HG02973 (cell line): ENCODE results near the gene ACTN1.

Experiments used
- ATAC-seq: cut with Tn5 transposase; IDR thresholded peaks from one replicate; pipeline ENCODE4 v1.9.1; 2021; ENCODE audit warnings: moderate library complexity; ENCODE audit not compliant: unreplicated experiment

Gene ACTN1

DNA sequence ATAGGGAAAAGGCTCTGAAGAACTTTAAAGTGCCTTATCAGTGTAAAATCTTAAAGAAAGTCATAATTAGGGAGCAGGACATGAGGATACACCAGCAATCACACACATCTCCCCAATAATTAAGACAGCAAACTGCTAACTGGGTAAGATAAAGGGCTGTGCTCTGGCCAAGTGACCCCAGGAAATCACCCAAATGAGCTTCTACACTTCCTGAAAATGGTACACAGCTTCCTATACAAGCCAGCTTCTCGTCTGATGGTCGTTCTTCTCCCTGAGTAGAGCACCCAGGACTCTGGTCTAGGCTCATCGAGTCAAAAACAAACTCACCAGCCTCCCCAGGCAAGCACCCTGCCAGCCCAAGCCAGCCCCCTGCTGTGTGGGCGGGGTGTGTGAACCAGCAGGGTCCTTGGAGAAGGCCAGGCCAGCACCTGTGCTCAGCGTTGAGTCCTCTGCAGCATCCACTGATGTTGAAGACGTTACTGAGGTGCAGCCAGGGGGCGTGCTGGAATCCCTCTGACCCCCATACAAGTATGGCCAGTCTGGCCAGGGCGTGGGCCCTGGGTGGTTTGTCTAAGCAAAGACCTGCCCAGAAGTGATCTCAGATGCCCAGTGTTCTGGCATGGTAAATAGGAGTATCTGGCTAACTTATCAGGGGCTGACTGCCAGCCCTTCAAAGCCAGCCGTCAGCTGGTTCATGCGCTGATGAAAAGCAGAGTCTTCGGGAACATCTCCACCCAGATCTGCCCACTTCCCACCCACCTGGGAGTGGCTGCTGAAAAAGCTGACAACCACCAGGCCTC, 41.4 kb downstream of the ACTN1 start:
- no peak for ATAC-seq

DNA sequence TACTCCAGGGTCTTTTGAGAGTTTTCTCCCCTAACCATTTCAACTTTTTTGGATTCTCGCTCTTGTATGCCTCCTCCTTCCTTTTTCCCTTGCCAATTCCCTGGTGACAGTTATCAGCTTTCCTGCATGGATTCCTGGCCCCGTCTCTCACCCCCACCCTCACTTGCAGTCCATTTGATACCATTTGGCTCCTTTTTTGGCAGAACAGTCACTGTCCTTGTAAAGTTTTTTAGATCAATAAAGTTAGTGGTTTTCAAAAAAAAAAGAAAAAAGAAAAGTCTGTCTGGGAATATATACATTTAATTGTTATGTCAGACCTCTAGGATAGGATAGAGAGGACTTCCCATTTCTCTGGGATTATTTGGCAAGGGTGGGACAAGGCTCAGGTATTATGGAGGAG, 42.1 kb downstream of the ACTN1 start:
- ATAC-seq = no peak

DNA sequence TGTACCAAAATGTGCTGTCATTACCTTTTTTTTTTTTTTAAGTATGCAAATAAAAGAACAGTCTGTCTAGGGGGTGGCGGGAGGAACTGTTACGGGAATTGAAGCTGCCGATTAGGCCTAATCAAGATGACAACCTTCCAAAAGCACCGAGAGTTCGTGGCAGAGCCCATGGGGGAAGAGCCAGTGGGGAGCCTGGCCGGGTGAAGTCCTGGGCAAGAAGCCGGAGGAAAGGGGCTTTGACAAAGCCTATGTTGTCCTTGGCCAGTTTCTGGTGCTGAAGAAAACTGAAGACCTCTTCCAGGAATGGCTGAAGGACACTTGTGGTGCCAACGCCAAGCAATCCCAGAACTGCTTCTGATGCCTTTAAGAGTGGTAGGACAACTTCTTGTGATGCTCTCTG, 42.6 kb downstream of the ACTN1 start:
- ATAC-seq = no peak

DNA sequence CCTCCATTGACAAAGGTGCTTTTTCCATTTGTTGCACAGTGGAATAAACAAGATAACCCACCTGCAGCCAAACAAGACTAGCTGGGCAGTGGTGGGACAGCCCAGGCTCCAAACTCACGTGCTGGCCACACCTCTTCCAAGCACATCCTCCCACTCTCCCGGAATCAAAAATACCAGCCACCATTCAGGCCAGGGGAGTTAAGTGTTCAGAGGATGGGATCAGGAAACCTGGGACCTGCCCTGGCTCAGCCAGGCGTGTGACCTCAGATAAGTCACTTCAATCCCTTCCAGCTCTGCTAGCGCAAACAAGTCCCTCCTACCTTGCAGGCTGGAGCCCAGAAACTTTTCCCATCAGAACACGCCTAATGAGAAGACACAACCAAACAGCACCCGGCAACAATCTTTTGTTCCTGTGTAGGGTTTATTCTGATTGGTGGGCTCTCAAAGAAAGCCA, 43.3 kb downstream of the ACTN1 start:
- ATAC-seq = no peak

DNA sequence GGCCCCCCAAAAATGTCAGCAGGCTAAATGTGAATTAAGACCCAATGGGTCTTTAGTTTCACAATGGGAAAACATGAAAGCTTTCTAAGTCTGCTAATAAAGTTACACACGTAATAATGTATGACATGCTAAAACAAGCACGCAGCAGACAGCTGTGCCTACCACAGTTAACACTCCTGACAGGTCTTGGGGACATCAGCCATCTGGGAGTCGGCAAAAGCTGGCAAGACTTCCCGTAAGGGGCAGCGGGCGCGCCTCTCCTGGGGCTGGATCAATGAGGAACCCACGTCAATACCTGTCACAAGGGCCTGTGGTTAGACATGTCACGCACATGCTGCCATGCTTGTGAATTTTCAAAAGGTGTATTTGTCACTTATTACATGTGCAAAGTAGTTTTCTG, 45.0 kb downstream of the ACTN1 start:
- ATAC-seq = no peak

DNA sequence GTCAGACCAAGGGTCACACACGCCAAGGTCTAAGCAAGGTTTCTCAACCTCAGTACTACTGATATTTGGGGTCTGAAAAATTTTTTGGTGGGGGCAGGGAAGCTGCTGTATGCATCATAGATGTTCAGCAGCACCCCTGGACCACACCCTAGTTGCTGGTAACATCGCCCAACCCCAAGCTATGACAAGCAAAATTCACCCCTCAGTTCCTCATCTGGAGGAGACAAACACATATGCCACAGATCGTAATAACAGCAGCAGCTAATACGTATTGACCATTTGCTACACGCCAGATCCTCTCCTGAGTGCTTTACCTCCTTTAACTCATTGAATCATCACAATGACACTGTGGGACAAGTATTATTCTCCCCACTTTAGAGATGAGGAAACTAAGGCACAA, 46.4 kb downstream of the ACTN1 start:
- no peak for ATAC-seq

DNA sequence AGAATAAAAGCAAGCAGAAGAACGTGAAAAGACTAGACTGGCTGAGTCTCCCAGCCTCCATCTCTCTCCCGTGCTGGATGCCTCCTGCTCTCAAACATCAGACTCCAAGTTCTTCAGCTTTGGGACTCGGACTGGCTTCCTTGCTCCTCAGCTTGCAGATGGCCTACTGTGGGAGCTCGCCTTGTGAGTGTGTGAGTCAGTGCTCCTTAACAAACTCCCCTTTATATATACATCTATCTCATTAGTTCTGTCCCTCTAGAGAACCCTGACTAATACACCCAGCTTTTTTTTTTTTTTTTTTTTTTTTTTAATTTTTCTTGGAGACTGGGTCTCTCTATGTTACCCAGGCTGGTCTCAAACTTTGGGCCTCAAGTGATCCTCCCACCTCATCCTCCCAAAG, 46.9 kb downstream of the ACTN1 start:
- no peak for ATAC-seq

- ATAC-seq = no peak
Measured at GRCh38 chr14:68931474-68932051, 47.5 kb downstream of the ACTN1 start.

DNA sequence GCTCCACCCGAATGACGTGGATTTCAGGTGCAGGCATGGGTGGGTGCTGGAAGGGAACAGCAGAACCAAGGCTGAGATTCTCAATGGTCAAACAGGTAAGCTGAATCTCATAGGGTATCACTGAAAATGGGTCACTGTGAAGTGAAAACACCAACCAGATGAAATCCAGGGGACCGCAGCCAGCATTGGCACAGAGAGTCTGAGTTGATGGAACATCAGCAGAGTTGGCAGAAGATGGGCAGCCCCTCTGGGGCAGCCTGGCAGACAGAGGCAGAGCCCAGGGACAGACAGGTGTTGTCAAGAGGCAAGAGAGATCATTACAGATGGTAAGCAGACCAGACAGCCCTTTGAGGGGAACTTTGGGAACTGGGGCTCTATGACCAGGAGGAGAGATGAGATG, 48.0 kb downstream of the ACTN1 start:
- ATAC-seq = no peak

DNA sequence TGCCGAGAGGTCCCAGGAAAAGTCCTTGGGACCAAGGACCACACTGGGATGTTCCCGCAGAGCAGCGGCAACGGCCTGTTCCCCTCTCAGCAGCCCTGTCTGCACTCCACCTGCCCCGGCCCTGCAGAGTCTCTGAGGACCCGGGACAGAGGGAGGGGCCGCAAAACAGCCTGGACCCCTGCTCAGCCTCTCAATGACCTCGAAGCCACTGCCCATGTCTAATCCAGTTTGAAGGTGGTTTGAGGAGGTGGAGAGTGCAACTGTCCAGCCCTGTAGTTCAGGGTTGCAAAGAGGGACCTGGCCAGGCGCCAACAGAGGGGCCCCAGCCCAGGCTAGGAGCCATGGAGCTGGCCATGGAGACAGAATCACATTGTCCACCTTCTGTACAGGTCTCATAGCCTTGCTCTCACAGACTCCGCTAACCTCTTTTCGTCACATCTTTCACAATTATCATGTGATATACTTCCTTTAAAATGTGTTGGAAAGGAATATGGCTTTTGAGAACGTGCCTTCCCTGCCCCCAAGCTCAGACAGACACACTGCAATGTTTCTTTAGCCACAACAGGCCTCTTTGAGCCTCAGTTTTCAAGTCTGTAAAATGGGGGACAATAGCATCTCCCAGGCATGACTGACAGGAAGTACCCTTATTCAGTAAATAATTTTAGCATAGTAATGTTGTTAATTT, 49.3 kb downstream of the ACTN1 start:
- ATAC-seq = no peak

DNA sequence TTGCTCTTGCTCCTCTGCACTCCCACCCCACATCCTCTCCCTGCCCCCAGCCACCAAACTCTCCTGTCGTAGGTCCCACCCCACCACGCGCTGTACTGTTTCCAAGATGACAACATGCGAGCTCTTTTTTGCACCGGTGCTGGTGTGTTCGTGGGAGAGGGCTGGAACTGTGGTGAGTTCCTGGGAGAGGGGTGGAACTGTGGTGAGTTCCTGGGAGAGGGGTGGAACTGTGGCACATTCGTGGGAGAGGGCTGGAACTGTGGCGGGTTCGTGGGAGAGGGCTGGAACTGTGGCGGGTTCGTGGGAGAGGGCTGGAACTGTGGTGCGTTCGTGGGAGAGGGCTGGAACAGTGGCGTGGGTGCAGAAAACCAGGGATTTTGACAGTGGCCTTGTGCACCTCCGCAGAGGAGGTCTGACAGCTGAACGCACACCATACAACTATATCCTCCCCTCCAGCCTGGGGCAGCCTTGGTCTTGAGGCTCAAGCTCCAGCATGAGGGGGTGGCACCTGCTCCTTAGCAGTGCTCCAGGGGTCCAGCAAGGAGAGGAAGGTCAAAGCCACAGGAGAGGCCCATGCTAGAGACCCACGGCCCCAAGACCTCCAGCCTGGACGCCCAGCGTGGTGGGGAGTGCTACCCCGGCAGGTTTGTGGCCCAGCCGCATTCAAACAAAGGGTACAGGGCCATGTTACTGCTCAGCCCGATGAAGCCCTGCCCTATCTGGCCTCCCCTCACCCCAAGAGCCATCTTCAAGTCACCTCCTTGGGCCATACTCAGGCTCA, 50.1 kb downstream of the ACTN1 start:
- no peak for ATAC-seq

DNA sequence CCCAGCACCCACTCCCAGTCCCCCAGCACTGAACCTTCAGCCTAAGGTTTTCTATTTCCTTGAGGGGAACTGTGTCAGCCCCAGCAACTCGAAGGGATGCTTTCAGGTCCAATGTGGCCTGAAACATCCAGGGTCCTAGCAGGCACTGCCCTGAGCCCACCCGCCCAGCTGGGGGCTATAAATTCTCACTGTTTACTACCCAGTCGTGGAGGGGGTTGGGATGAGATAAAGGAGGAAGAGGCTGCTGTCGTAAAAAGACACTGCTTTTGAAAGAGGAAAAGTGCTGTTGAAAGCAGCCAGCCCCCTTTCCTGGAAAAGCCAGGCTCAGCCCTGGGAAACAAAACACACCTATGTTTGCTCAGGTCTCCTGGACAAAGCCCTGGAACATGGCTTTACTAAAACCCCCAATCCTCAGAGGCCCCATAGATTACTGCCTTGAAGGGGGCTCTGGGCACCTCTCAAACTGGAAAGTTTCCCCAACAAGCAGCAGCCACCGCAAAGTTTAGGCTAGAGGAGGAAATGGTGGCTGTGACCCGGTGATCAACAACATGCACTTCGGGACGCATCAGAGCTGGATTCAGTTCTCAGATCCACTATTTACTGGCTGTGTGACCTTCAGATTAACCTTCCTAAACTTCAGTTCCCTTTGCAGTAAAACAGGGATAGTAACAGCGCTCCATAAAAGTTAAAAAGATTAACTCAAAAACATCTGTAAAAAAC, 51.0 kb downstream of the ACTN1 start:
- ATAC-seq = no peak

- ATAC-seq = no peak
Measured at GRCh38 chr14:68927089-68927488, 52.0 kb downstream of the ACTN1 start.

- ATAC-seq = no peak
Measured at GRCh38 chr14:68926236-68926635, 52.9 kb downstream of the ACTN1 start.

GRCh38 chr14:68925373-68925772, 53.7 kb downstream of the ACTN1 start:
- ATAC-seq = no peak

DNA sequence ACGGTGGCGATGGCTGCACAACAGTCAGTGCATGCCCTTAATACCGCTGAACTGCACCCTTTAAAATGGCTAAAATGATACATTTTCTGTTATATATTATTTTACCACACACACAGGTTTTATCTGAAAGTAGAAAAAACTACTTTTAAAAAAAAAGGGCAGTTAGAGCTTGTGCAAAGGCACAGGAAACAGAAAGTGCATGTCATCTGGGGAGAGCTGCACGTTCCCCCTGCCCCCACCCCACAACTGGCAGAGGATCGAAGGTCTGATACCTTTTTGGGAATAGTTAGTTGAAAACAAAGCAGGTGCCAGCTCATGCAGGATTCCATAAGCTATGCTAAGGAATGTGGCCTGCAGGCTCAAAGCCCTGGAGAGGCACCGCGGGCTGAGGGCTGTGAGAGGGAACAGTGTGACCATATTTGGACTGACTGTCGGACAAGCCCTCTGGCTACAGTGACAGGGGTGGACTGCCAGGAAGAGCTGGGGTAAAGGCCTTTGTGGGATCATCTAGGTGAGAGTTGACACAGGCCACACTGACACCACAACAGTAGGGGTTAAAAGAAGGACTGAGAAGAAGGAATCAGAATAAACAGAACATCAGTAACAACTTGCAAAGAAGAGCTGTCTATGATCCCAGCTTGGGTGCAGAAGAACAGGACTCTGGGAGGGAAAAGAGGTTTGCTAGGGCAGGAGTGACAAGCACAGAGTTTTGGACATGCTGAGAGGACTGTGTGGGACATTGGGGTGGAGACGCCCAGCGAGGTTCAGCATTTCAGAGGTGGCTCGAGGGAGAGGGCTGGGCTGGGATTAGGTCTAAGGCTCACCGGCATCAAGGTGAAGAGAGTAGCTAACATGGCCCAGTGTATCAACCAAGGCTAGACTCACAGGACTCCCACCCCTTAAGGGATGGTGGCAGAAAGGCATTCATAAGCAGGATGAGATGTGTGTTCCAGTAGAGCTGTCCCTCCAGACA, 54.6 kb downstream of the ACTN1 start:
- ATAC-seq = no peak

DNA sequence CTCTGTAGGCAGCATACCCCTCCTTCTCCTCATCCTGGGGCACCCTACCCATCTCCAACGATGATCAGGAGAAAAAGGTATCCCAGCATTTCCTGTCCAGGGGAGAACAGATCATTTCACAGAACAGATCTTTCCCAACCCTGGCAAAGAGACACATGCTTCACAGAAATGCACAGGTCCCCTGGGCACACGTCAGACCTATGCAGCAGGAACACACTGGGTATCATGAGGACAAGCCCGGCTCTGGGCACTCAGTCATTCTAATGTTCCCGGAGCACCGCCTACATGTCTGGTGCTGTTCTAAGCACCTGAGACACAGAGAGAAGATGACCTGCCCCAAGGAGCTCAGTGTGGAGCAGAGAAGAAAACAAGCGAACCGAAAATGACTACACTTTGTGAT, 56.2 kb downstream of the ACTN1 start:
- no peak for ATAC-seq

GRCh38 chr14:68922201-68922621, 56.9 kb downstream of the ACTN1 start:
- ATAC-seq = no peak

GRCh38 chr14:68921666-68922065, 57.4 kb downstream of the ACTN1 start:
- ATAC-seq = no peak

DNA sequence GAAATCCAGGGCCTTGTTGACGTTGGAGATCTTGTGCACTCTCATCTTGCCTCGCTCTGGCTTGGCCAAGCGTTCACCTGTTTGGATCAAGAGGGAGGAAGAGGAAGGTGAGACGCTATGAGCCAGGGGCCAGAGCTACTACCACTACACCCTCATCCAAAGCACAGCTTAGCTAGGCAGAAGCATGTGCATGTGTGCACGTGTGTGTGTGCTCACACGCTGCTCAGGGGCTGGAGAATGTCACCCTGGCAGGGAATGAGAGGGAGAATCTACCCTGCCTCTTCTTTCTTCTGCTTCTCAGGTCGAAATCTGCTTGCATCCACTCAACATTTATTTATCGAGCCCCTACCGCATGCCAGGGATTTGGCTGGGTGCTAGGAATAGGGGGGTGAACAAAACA, 58.1 kb downstream of the ACTN1 start:
- no peak for ATAC-seq
